ENCODE measurements around the gene MAP3K6.

Gene MAP3K6

DNA sequence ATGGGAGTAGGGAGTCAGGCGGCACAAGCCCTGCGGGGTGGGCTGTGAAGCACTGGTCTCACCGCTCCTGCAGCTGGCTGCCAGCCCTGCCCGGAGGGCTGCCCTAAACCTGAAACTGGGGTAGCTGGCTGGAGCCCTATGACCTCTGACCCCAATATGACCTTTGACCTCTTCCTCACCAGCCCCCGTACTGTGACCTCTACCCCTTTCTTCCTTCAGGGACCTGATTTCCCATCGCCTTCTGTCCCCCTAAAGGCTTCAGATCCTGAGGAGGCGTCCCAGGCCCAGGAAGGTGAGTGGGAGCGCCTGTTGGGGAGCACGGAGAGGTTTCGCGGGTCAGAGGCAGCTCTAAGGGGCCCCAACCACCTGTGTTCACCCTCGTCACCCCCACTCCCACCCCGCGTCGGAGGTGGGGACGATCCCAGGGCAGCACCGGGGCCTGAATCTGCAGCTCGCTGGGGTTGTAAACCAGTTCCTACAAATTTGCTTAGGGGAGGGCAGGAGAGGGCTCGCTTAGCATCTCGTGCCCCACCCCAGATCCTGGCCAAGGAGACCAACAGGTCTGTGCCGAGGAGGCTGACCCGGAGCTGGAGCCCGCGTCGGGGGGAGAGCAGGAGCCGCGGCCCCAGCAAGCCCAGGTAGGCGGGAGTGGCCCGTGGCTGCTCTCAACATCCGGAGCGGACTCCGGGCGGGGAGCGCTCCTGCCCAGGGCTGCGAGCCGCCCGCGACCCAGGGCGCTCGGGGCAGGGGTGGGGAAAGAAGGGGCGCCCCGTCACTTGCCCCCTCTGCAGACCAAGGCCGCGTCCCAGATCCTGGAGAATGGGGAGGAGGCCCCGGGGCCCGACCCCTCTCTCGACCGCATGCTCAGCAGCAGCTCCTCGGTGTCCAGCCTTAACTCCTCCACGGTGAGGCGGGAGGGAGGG, 17.6 kb downstream of the MAP3K6 start:
- no peaks in the 10 kb centered on the region for H3F3A ChIP-seq (ENCODE audit: insufficient read depth)
- no peaks in the 10 kb centered on the region for H3K79me2 ChIP-seq (ENCODE audit: insufficient read depth, low read length)
- H3K9me2 ChIP-seq (replicated peaks; ENCODE audit: insufficient read depth, low read length) = no peaks in the 10 kb centered on the region
- H3K9ac ChIP-seq (ENCODE audit: low read length) = peak overlapping the region; percentile 48
- H3K4me2 ChIP-seq (ENCODE audit: low read depth, low read length, poor library complexity, severe bottlenecking) = peak overlapping the region; percentile 67
- H3K27me3 ChIP-seq (ENCODE audit: low read length) = no peaks in the 10 kb centered on the region
- no peaks in the 10 kb centered on the region for H4K20me1 ChIP-seq (ENCODE audit: low read depth, low read length)
- H3K9me3 ChIP-seq (ENCODE audit: insufficient read depth, low read length) = no peaks in the 10 kb centered on the region
- no peaks in the 10 kb centered on the region for H3K36me3 ChIP-seq (ENCODE audit: low read length)
- peak overlapping the region; percentile 31 for H3K4me3 ChIP-seq (ENCODE audit: insufficient read depth, low read length, poor library complexity, severe bottlenecking)
- no peak overlapping the region for H3K27ac ChIP-seq (ENCODE audit: low read depth, low read length)
- H2AFZ ChIP-seq (ENCODE audit: low read depth, low read length, severe bottlenecking) = peak overlapping the region; percentile 36
- no peak for TF ChIP-seq EZH2phosphoT487 (conservative IDR thresholded peaks at IDR 0.05; ENCODE audit: low read length)
- TF ChIP-seq, protein P1, sequence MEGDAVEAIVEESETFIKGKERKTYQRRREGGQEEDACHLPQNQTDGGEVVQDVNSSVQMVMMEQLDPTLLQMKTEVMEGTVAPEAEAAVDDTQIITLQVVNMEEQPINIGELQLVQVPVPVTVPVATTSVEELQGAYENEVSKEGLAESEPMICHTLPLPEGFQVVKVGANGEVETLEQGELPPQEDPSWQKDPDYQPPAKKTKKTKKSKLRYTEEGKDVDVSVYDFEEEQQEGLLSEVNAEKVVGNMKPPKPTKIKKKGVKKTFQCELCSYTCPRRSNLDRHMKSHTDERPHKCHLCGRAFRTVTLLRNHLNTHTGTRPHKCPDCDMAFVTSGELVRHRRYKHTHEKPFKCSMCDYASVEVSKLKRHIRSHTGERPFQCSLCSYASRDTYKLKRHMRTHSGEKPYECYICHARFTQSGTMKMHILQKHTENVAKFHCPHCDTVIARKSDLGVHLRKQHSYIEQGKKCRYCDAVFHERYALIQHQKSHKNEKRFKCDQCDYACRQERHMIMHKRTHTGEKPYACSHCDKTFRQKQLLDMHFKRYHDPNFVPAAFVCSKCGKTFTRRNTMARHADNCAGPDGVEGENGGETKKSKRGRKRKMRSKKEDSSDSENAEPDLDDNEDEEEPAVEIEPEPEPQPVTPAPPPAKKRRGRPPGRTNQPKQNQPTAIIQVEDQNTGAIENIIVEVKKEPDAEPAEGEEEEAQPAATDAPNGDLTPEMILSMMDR (IDR thresholded peaks at IDR 0.05; ENCODE audit: insufficient read depth, low read length, poor library complexity, severe bottlenecking) = no peak

DNA sequence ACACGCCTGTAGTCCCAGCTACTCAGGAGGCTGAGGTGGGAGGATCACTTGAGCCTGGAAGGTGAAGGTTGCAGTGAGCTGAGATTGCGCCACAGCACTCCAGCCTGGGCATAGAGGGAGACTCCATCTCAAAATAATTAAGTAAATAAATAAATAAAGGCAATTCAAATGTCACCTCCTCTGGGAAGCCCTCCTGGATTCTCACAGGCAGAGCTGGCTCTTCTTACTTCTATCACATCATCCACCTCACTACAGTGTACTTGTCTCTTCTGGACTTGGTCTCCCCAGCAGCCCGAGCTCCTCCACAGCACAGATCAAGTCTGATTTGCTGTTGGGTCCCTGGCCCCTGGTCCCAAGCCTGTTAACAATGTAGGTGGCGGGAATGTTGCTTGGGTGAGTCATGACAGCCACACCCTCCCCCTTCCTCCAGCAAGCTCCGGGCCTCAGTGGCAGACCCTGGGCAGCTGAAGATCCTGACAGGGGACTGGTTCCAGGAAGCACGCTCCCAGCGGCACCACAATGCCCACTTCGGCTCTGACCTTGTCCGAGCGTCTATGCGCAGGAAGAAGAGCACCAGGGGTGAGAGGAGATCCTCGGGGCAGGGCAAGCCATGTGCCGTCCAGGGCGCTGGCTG, 19.7 kb downstream of the MAP3K6 start:
- TF ChIP-seq, protein P1 (IDR thresholded peaks at IDR 0.05; ENCODE audit: insufficient read depth, low read length, poor library complexity, severe bottlenecking) = no peak
- no peak for TF ChIP-seq EZH2phosphoT487 (conservative IDR thresholded peaks at IDR 0.05; ENCODE audit: low read length)
- no peak overlapping the region for H2AFZ ChIP-seq (ENCODE audit: low read depth, low read length, severe bottlenecking)
- H3K27me3 ChIP-seq (ENCODE audit: low read length) = no peaks in the 10 kb centered on the region
- no peak overlapping the region for H3K9ac ChIP-seq (ENCODE audit: low read length)
- no peak overlapping the region for H3K27ac ChIP-seq (ENCODE audit: low read depth, low read length)
- H3K79me2 ChIP-seq (ENCODE audit: insufficient read depth, low read length) = peaks cover 3% of the 10 kb centered on the region; the same call in 1 of the 2 replicates
- H3K9me3 ChIP-seq (ENCODE audit: insufficient read depth, low read length) = no peaks in the 10 kb centered on the region
- H3F3A ChIP-seq (ENCODE audit: insufficient read depth) = 0 out of 2 replicates have a peak, but pooled peaks cover 9% of the 10 kb centered on the region
- H3K36me3 ChIP-seq (ENCODE audit: low read length) = no peaks in the 10 kb centered on the region
- H3K9me2 ChIP-seq (replicated peaks; ENCODE audit: insufficient read depth, low read length) = no peaks in the 10 kb centered on the region
- H4K20me1 ChIP-seq (ENCODE audit: low read depth, low read length) = no peaks in the 10 kb centered on the region
- H3K4me2 ChIP-seq (ENCODE audit: low read depth, low read length, poor library complexity, severe bottlenecking) = no peak overlapping the region
- H3K4me3 ChIP-seq (ENCODE audit: insufficient read depth, low read length, poor library complexity, severe bottlenecking) = no peak overlapping the region

DNA sequence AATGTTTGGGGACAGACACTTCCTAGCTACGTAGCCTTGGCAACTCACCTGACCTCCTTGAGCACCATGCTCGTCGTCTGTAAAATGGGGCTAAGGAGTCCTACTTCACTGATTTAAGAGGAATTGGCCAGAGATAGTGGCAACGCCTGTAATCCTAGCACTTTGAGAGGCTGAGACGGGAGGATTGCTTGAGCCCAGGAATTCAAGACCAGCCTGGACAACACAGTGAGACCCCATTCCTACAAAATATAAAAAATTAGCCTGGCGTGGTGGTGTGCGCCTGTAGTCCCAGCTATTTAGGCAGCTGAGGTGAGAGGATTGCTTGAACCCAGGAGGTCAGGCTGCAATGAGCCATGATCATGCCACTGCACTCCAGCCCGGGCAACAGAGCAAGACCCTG, 20.4 kb downstream of the MAP3K6 start:
- H3K36me3 ChIP-seq (ENCODE audit: low read length) = no peaks in the 10 kb centered on the region
- no peaks in the 10 kb centered on the region for H3K9me2 ChIP-seq (replicated peaks; ENCODE audit: insufficient read depth, low read length)
- H3K4me3 ChIP-seq (ENCODE audit: insufficient read depth, low read length, poor library complexity, severe bottlenecking) = no peak overlapping the region
- no peak overlapping the region for H3K27ac ChIP-seq (ENCODE audit: low read depth, low read length)
- no peak overlapping the region for H3K9ac ChIP-seq (ENCODE audit: low read length)
- H4K20me1 ChIP-seq (ENCODE audit: low read depth, low read length) = no peaks in the 10 kb centered on the region
- TF ChIP-seq, protein P1 (IDR thresholded peaks at IDR 0.05; ENCODE audit: insufficient read depth, low read length, poor library complexity, severe bottlenecking) = no peak
- TF ChIP-seq EZH2phosphoT487 (conservative IDR thresholded peaks at IDR 0.05; ENCODE audit: low read length) = no peak
- peaks cover 15% of the 10 kb centered on the region for H3F3A ChIP-seq (ENCODE audit: insufficient read depth)
- no peaks in the 10 kb centered on the region for H3K27me3 ChIP-seq (ENCODE audit: low read length)
- H3K79me2 ChIP-seq (ENCODE audit: insufficient read depth, low read length) = peaks cover 5% of the 10 kb centered on the region; the same call in 1 of the 2 replicates
- H2AFZ ChIP-seq (ENCODE audit: low read depth, low read length, severe bottlenecking) = no peak overlapping the region
- H3K4me2 ChIP-seq (ENCODE audit: low read depth, low read length, poor library complexity, severe bottlenecking) = no peak overlapping the region
- H3K9me3 ChIP-seq (ENCODE audit: insufficient read depth, low read length) = no peaks in the 10 kb centered on the region

Data from SU-DHL-6 (cell line).